H9 (cell line): ENCODE results near the gene S100A4. TPM values are rescaled to one million over a fixed set of nuclear protein-coding genes. Genes with fewer than 3 reads are reported as not detected.

Experiments
- DNase-seq: peaks from one replicate; pipeline ENCODE4 v3.0.0-alpha.2; 2017
- H2AFZ ChIP-seq: one replicate; pipeline ENCODE4 v1.6.1; 2013; ENCODE audit warnings: mild to moderate bottlenecking, low read length, control low read depth, moderate library complexity
- H2AK5ac ChIP-seq: 2 replicates; pipeline ENCODE4 v1.6.1; 2013; ENCODE audit warnings: low read length, control low read depth, mixed read lengths; ENCODE audit not compliant: insufficient read length
- H2BK120ac ChIP-seq: one replicate; pipeline ENCODE4 v1.6.1; 2013; ENCODE audit warnings: low read depth, mild to moderate bottlenecking, low read length, control low read depth, inconsistent platforms; ENCODE audit not compliant: poor library complexity, severe bottlenecking
- H2BK12ac ChIP-seq: 2 replicates; pipeline ENCODE4 v1.6.1; 2013; ENCODE audit warnings: low read length, control low read depth, mixed read lengths, low read depth; ENCODE audit not compliant: insufficient read length
- H2BK15ac ChIP-seq: 2 replicates; pipeline ENCODE4 v1.6.1; 2013; ENCODE audit warnings: low read depth, low read length, control low read depth
- H2BK20ac ChIP-seq: one replicate; pipeline ENCODE4 v1.6.1; 2013; ENCODE audit warnings: low read depth, mild to moderate bottlenecking, low read length, control low read depth, inconsistent platforms; ENCODE audit not compliant: poor library complexity, severe bottlenecking
- H2BK5ac ChIP-seq: 2 replicates; pipeline ENCODE4 v1.6.1; 2013; ENCODE audit warnings: low read length, control low read depth, mixed read lengths; ENCODE audit not compliant: insufficient read length
- H3K14ac ChIP-seq: 2 replicates; pipeline ENCODE4 v1.6.1; 2013; ENCODE audit warnings: low read length, control low read depth; ENCODE audit not compliant: insufficient read depth
- H3K18ac ChIP-seq: 2 replicates; pipeline ENCODE4 v1.6.1; 2013; ENCODE audit warnings: low read depth, mild to moderate bottlenecking, mixed read lengths, low read length, control low read depth; ENCODE audit not compliant: insufficient read length
- H3K23ac ChIP-seq: 2 replicates; pipeline ENCODE4 v1.6.1; 2013; ENCODE audit warnings: low read length, control low read depth, mixed read lengths, low read depth; ENCODE audit not compliant: insufficient read length
- H3K23me2 ChIP-seq: 2 replicates; pipeline ENCODE4 v1.6.1; 2013; ENCODE audit warnings: low read depth, mild to moderate bottlenecking, mixed read lengths, low read length, control low read depth; ENCODE audit not compliant: insufficient read length, poor library complexity, severe bottlenecking
- H3K27ac ChIP-seq: 2 replicates; pipeline ENCODE4 v1.5.1; 2013; ENCODE audit warnings: low read length, control low read depth, mixed read lengths, low read depth; ENCODE audit not compliant: insufficient read length
- H3K27me3 ChIP-seq: 2 replicates; pipeline ENCODE4 v1.6.1; 2013; ENCODE audit warnings: low read length, control low read depth, inconsistent platforms; ENCODE audit not compliant: insufficient read depth
- H3K4ac ChIP-seq: 2 replicates; pipeline ENCODE4 v1.6.1; 2013; ENCODE audit warnings: low read depth, mild to moderate bottlenecking, control low read depth, inconsistent platforms, low read length, moderate library complexity
- H3K4me1 ChIP-seq: 2 replicates; pipeline ENCODE4 v1.6.1; 2013; ENCODE audit warnings: low read length, control low read depth, inconsistent platforms; ENCODE audit not compliant: insufficient read depth
- H3K4me2 ChIP-seq: 2 replicates; pipeline ENCODE4 v1.6.1; 2013; ENCODE audit warnings: low read length, control low read depth, mixed read lengths; ENCODE audit not compliant: insufficient read length, insufficient read depth
- H3K56ac ChIP-seq: 2 replicates; pipeline ENCODE4 v1.6.1; 2013; ENCODE audit warnings: low read depth, mild to moderate bottlenecking, mixed read lengths, low read length, control low read depth; ENCODE audit not compliant: insufficient read length
- H3K79me1 ChIP-seq: 2 replicates; pipeline ENCODE4 v1.6.1; 2013; ENCODE audit warnings: low read depth, mild to moderate bottlenecking, moderate library complexity, low read length, control low read depth, inconsistent platforms; ENCODE audit not compliant: insufficient read depth, poor library complexity, severe bottlenecking
- H3K79me2 ChIP-seq: 2 replicates; pipeline ENCODE4 v1.6.1; 2013; ENCODE audit warnings: low read length, control low read depth, inconsistent platforms; ENCODE audit not compliant: insufficient read depth
- H3K9ac ChIP-seq: 2 replicates; pipeline ENCODE4 v1.6.1; 2013; ENCODE audit warnings: low read length, control low read depth, mixed read lengths; ENCODE audit not compliant: insufficient read length; ENCODE audit errors: extremely low read depth
- H3K9me3 ChIP-seq: one replicate; pipeline ENCODE4 v1.6.1; 2013; ENCODE audit warnings: low read depth, low read length, inconsistent platforms; ENCODE audit not compliant: control insufficient read depth
- H3T11ph ChIP-seq: one replicate; pipeline ENCODE4 v1.6.1; 2013; ENCODE audit warnings: mild to moderate bottlenecking, low read length, control low read depth, inconsistent platforms
- H4K20me1 ChIP-seq: one replicate; pipeline ENCODE4 v1.6.1; 2013; ENCODE audit not compliant: control insufficient read depth, insufficient read length, insufficient read depth
- H4K5ac ChIP-seq: 2 replicates; pipeline ENCODE4 v1.6.1; 2013; ENCODE audit warnings: low read depth, mild to moderate bottlenecking, mixed read lengths, low read length, control low read depth; ENCODE audit not compliant: insufficient read length
- H4K8ac ChIP-seq: replicated peaks from 2 replicates; pipeline ENCODE4 v1.6.1; 2013; ENCODE audit warnings: low read length, control low read depth, mixed read lengths, low read depth; ENCODE audit not compliant: insufficient read length
- H4K91ac ChIP-seq: 2 replicates; pipeline ENCODE4 v1.6.1; 2013; ENCODE audit warnings: low read depth, mild to moderate bottlenecking, moderate library complexity, mixed read lengths, low read length, control low read depth; ENCODE audit not compliant: insufficient read length
- H3K27ac Mint-ChIP-seq, 3 experiments: 2 replicates in 2 of 3; 3 replicates in 1 of 3; pipeline ENCODE4 v1.8.0; 2020 to 2021; ENCODE audit warnings: mixed read lengths in 3 of 3, mild to moderate bottlenecking in 1 of 3, moderate library complexity in 1 of 3
- H3K27me3 Mint-ChIP-seq: 2 replicates; pipeline ENCODE4 v1.8.0; 2021; ENCODE audit warnings: low read depth, mild to moderate bottlenecking, moderate library complexity, mixed read lengths
- H3K36me3 Mint-ChIP-seq, 3 experiments: 2 replicates in 2 of 3; 3 replicates in 1 of 3; pipeline ENCODE4 v1.8.0; 2020 to 2021; ENCODE audit warnings: low read depth in 3 of 3, mixed read lengths in 3 of 3; ENCODE audit not compliant: insufficient read depth in 1 of 3
- H3K4me1 Mint-ChIP-seq, 2 experiments: 2 replicates each; pipeline ENCODE4 v1.8.0; 2020; ENCODE audit warnings: mixed read lengths in 2 of 2
- H3K4me3 Mint-ChIP-seq, 2 experiments: 2 replicates in 1 of 2; 3 replicates in 1 of 2; pipeline ENCODE4 v1.8.0; 2020 to 2021; ENCODE audit warnings: mild to moderate bottlenecking in 2 of 2, mixed read lengths in 2 of 2, moderate library complexity in 1 of 2
- H3K9me3 Mint-ChIP-seq, 2 experiments: 2 replicates in 1 of 2; 3 replicates in 1 of 2; pipeline ENCODE4 v1.8.0; 2020; ENCODE audit warnings: mild to moderate bottlenecking in 2 of 2, mixed read lengths in 2 of 2, moderate library complexity in 1 of 2
- CTCF ChIP-seq: fragments of 200-600 bp; sonication (generic); conservative IDR thresholded peaks from 3 replicates; pipeline ENCODE4 v1.8.0; 2021; ENCODE audit warnings: antibody characterized with exemption, mild to moderate bottlenecking
- WGBS: extraction: QIAGEN DNeasy Blood & Tissue Kit; methylation state at CpG from one replicate; pipeline ENCODE4 v1.1.7; 2013; ENCODE audit warnings: missing lambda C conversion rate, low lambda C conversion rate, mixed read lengths; ENCODE audit not compliant: insufficient read length; ENCODE audit errors: extremely low coverage; 5-methylcytosine and 5-hydroxymethylcytosine counted together
- total RNA-seq: library from RNA; stranded (reverse); gene quantifications from 2 replicates; pipeline ENCODE4 v1.2.1, GENCODE V29; 2021

Gene S100A4
- total RNA-seq, 1 experiment from 2014 or later, result 9.0 TPM

- H3K4me1 Mint-ChIP-seq, result peaks cover 54 to 69% of the 10 kb centered on the region in 2 experiments
- peaks cover 1% of the 10 kb centered on the region for H3K27me3 Mint-ChIP-seq
- H4K8ac ChIP-seq, result no peak overlapping the region
- H3K4ac ChIP-seq, result no peak overlapping the region
- H3K9ac ChIP-seq, result no peak overlapping the region
- H3K27ac ChIP-seq, result no peak overlapping the region
- H4K20me1 ChIP-seq, result no peaks in the 10 kb centered on the region
- no peaks in the 10 kb centered on the region for H3K79me2 ChIP-seq
- no peak overlapping the region for H3K18ac ChIP-seq
- H3K23me2 ChIP-seq, result no peaks in the 10 kb centered on the region
- no peak overlapping the region for H3K14ac ChIP-seq
- 0 out of 3 replicates have a peak, but pooled peaks have one; percentile 18 for TF ChIP-seq CTCF
- no peak overlapping the region for H2BK120ac ChIP-seq
- no peak overlapping the region for H2AFZ ChIP-seq
- no peaks in the 10 kb centered on the region for H3K27me3 ChIP-seq
- no peak overlapping the region for H2BK15ac ChIP-seq
- no CpG with 5 or more reads among the region's 14 CpGs for WGBS
- H3K56ac ChIP-seq, result no peak overlapping the region
- H3K9me3 ChIP-seq, result no peaks in the 10 kb centered on the region
- 0 out of 5 replicates have a peak overlapping the region, but pooled peaks of 1 of the 2 experiments have one; percentile 17 for H3K4me3 Mint-ChIP-seq
- no peak overlapping the region for H2BK5ac ChIP-seq
- H3K79me1 ChIP-seq, result no peaks in the 10 kb centered on the region
- H2BK20ac ChIP-seq, result no peak overlapping the region
- H4K91ac ChIP-seq, result no peak overlapping the region
- H3K9me3 Mint-ChIP-seq, result no peaks in the 10 kb centered on the region
- H3K4me1 ChIP-seq, result peaks cover 6% of the 10 kb centered on the region; the same call in 1 of the 2 replicates
- peak; percentile 50 for DNase-seq
- H3K23ac ChIP-seq, result no peak overlapping the region
- H4K5ac ChIP-seq, result no peak overlapping the region
- no peak overlapping the region for H3K4me2 ChIP-seq
- no peak overlapping the region for H2AK5ac ChIP-seq
- H3K36me3 Mint-ChIP-seq, result no peaks in the 10 kb centered on the region; a peak in 1 of 7 replicates
- no peak overlapping the region for H3K27ac Mint-ChIP-seq
- no peak overlapping the region for H2BK12ac ChIP-seq
- H3T11ph ChIP-seq, result no peak overlapping the region
These were observed 1.4 kb upstream of the S100A4 start for GRCh38 chr1:153546796-153547559.
